HEK293 (cell line): ENCODE data around the gene PDE4B.

Source experiments
- CTCF ChIP-seq: fragments of 450-650 bp; formaldehyde crosslinking; IDR thresholded peaks from 2 replicates; pipeline ENCODE4 v1.5.1; 2016; ENCODE audit warnings: missing biosample characterization, missing genetic modification characterization
- GLIS1 ChIP-seq: fragments of 450-650 bp; formaldehyde crosslinking; IDR thresholded peaks from 2 replicates; pipeline ENCODE4 v1.5.1; 2016; ENCODE audit warnings: missing biosample characterization, missing genetic modification characterization

DNA sequence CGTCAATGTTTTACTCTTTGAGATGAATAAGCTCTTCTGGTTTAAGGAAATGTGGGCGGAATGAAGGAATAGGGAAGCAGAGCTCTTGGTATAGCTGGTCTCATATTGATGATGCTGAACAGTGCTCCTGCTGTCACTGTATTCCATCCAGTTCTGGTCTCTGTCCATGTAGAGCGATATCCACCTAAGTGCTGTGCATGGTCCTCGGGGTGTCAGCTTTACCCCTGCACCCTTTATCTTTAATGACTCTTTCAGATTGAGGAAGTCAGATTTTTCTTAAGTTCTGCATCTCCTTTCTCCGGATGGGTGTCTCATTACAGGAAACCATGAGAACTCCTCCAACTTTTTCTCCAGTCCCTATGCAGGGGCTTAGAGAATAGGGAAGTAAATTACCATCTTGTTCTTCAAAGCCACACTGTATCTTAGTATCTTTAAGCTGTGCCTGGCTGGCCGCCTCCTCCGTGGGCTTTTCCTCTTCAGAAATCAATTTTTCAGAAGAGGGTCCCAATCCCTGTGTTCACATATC lies 52.9 kb downstream of the PDE4B start:
- no peak for TF ChIP-seq CTCF
- no peak for TF ChIP-seq GLIS1 (tag by site-specific recombination)
